Gastroesophageal sphincter (tissue), 3 donors: ENCODE results near the gene LTBP3.

Experiments used
- CTCF ChIP-seq, 4 experiments: fragments of 200-600 bp in 2 of 4; fragments of 450-650 bp in 2 of 4; sonication (generic) in 1 of 4; IDR thresholded peaks; one replicate each; pipeline ENCODE4 v1.5.1; 2017 to 2019; ENCODE audit warnings: antibody characterized with exemption in 4 of 4, mild to moderate bottlenecking in 2 of 4, moderate library complexity in 2 of 4
- POLR2A ChIP-seq, 2 donors: fragments of 450-650 bp; IDR thresholded peaks; one replicate each; pipeline ENCODE4 v1.6.1; 2017; ENCODE audit warnings: antibody characterized with exemption in 2 of 2, mild to moderate bottlenecking in 2 of 2, moderate library complexity in 1 of 2

GRCh38 chr11:65556470-65557279 is 1.5 kb downstream of the LTBP3 start:
- TF ChIP-seq POLR2A (IDR thresholded peaks at IDR 0.05) (no peak), CTCF (IDR thresholded peaks at IDR 0.05) (no peak)
